Trophoblast cell (in vitro differentiated cells and primary cell): ENCODE data around the gene UTP18.
A peak's percentile ranks its signal among the peaks of the same experiment; 100 is the strongest.

Experiments used
- DNase-seq, 2 donors: peaks; one replicate each; pipeline ENCODE4 v3.0.0-alpha.2; 2016
- H2AFZ ChIP-seq: 2 replicates; pipeline ENCODE4 v1.6.1; 2013; ENCODE audit warnings: low read length, moderate library complexity, mild to moderate bottlenecking; ENCODE audit not compliant: insufficient read depth, poor library complexity
- H2AK5ac ChIP-seq: 2 replicates; pipeline ENCODE4 v1.6.1; 2013; ENCODE audit warnings: mild to moderate bottlenecking, low read length
- H2BK120ac ChIP-seq: 2 replicates; pipeline ENCODE4 v1.6.1; 2013; ENCODE audit warnings: low read length, mild to moderate bottlenecking, moderate library complexity; ENCODE audit not compliant: insufficient read depth, poor library complexity
- H2BK12ac ChIP-seq: 2 replicates; pipeline ENCODE4 v1.6.1; 2013; ENCODE audit warnings: mild to moderate bottlenecking, low read length, moderate library complexity
- H2BK5ac ChIP-seq: 2 replicates; pipeline ENCODE4 v1.6.1; 2013; ENCODE audit warnings: low read length, low read depth, moderate library complexity, mild to moderate bottlenecking; ENCODE audit not compliant: poor library complexity
- H3K14ac ChIP-seq: 2 replicates; pipeline ENCODE4 v1.6.1; 2013; ENCODE audit warnings: mild to moderate bottlenecking, low read length
- H3K18ac ChIP-seq: 2 replicates; pipeline ENCODE4 v1.6.1; 2013; ENCODE audit warnings: mild to moderate bottlenecking, low read length
- H3K23ac ChIP-seq: 2 replicates; pipeline ENCODE4 v1.6.1; 2013; ENCODE audit warnings: low read length
- H3K27ac ChIP-seq: 2 replicates; pipeline ENCODE4 v1.5.1; 2013; ENCODE audit warnings: low read depth, mild to moderate bottlenecking, inconsistent platforms, low read length, moderate library complexity
- H3K27me3 ChIP-seq: 2 replicates; pipeline ENCODE4 v1.6.1; 2013; ENCODE audit warnings: inconsistent platforms, mild to moderate bottlenecking, low read length, moderate library complexity; ENCODE audit not compliant: insufficient read depth
- H3K36me3 ChIP-seq, 2 experiments: 1 replicate in 1 of 2; 2 replicates in 1 of 2; pipeline ENCODE4 v1.6.1; 2013; ENCODE audit warnings: low read length in 2 of 2, mild to moderate bottlenecking in 2 of 2, moderate library complexity in 1 of 2; ENCODE audit not compliant: insufficient read depth in 2 of 2, control insufficient read depth in 1 of 2
- H3K4ac ChIP-seq: 2 replicates; pipeline ENCODE4 v1.6.1; 2013; ENCODE audit warnings: low read depth, mild to moderate bottlenecking, low read length, moderate library complexity
- H3K4me1 ChIP-seq, 2 experiments: 1 replicate in 1 of 2; 2 replicates in 1 of 2; pipeline ENCODE4 v1.6.1; 2013; ENCODE audit warnings: low read length in 2 of 2, mild to moderate bottlenecking in 2 of 2, moderate library complexity in 1 of 2; ENCODE audit not compliant: insufficient read depth in 2 of 2, control insufficient read depth in 1 of 2
- H3K4me2 ChIP-seq: 2 replicates; pipeline ENCODE4 v1.6.1; 2013; ENCODE audit warnings: inconsistent platforms, mild to moderate bottlenecking, low read length, moderate library complexity
- H3K4me3 ChIP-seq: 2 replicates; pipeline ENCODE4 v1.5.1; 2013; ENCODE audit warnings: mild to moderate bottlenecking, low read depth, low read length, inconsistent platforms
- H3K79me1 ChIP-seq: one replicate; pipeline ENCODE4 v1.6.1; 2013; ENCODE audit warnings: low read length
- H3K79me2 ChIP-seq: 2 replicates; pipeline ENCODE4 v1.6.1; 2013; ENCODE audit warnings: low read length, mild to moderate bottlenecking; ENCODE audit not compliant: control insufficient read depth, insufficient read depth, poor library complexity
- H3K9ac ChIP-seq: 2 replicates; pipeline ENCODE4 v1.6.1; 2013; ENCODE audit warnings: mild to moderate bottlenecking, low read length
- H3K9me3 ChIP-seq: 2 replicates; pipeline ENCODE4 v1.6.1; 2013; ENCODE audit warnings: low read depth, mild to moderate bottlenecking, control low read depth, inconsistent platforms, low read length; ENCODE audit not compliant: insufficient read depth
- H4K12ac ChIP-seq: 2 replicates; pipeline ENCODE4 v1.6.1; 2013; ENCODE audit warnings: low read depth, mild to moderate bottlenecking, low read length, moderate library complexity
- H4K8ac ChIP-seq: 2 replicates; pipeline ENCODE4 v1.6.1; 2013; ENCODE audit warnings: low read depth, mild to moderate bottlenecking, low read length, moderate library complexity
- H4K91ac ChIP-seq: one replicate; pipeline ENCODE4 v1.6.1; 2013; ENCODE audit warnings: low read depth, mild to moderate bottlenecking, low read length, moderate library complexity
- WGBS: extraction: QIAGEN DNeasy Blood & Tissue Kit; methylation state at CpG from one replicate; pipeline ENCODE4 v1.1.7; 2013; ENCODE audit warnings: missing lambda C conversion rate; ENCODE audit not compliant: insufficient read length, insufficient coverage; ENCODE audit errors: extremely low coverage; 5-methylcytosine and 5-hydroxymethylcytosine counted together

UTP18 gene

DNA sequence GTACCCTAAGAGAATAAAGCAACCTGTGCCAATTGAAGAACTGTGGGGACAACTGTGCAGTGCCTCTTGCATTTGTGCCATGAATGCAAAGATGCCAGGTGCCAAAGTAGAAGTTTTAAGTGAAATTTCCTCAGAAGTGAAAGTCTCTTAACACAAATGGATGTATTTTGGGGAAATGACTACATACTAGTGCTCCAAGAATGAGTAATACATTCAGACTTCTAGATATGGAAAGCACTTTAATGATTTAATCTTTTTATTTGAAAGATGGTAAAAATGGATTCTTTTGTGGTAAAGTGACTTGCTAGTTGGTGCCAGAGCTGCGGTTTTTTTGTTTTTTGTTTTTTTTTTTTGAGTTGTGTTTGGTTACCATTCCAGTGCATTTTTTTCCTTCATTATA, 15.0 kb downstream of the UTP18 start:
- Histone ChIP-seq H4K91ac (no peak overlapping the region), H3K4me3 (no peak overlapping the region), H2BK120ac (no peak overlapping the region), H3K27ac (no peak overlapping the region), H2BK12ac (no peak overlapping the region), H3K23ac (no peak overlapping the region), H3K79me2 (no peaks in the 10 kb centered on the region), H3K36me3 (peaks cover 18 to 29% of the 10 kb centered on the region in 2 experiments), H3K14ac (no peak overlapping the region), H3K9ac (no peak overlapping the region), H3K79me1 (no peaks in the 10 kb centered on the region), H3K4me2 (no peak overlapping the region), H3K4me1 (no peaks in the 10 kb centered on the region), H3K4ac (no peak overlapping the region), H3K27me3 (no peaks in the 10 kb centered on the region), H4K12ac (no peak overlapping the region), H4K8ac (no peak overlapping the region), H2AK5ac (no peak overlapping the region), H2BK5ac (no peak overlapping the region), H3K18ac (no peak overlapping the region), H3K9me3 (no peaks in the 10 kb centered on the region), H2AFZ (no peak overlapping the region)
- DNase-seq: peak in 1 of 2 donors; percentile 59
- no CpG with 5 or more reads among the region's 1 CpG for WGBS

DNA sequence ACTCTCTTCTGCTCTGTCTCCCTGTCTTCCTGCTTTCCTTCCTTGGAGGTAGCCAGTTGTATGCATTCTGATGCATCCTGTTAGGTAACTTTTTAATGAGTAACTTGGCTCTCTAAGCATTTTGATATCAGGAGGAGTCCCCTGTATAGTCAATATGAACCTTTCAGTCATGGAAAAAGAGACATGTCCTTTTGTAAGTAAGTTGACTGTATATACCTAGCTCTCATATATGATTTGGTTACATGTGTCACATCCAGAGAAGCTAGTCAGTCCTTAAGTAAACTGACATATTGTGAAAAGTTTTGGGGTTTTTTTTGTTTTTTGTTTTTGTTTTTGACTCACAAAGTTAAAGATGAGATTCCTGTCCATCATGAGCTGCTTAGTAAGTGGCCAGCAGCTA, 18.8 kb downstream of the UTP18 start:
- Histone ChIP-seq H3K14ac (no peak overlapping the region), H3K4me3 (no peak overlapping the region), H4K8ac (no peak overlapping the region), H3K79me2 (no peaks in the 10 kb centered on the region), H3K18ac (no peak overlapping the region), H2BK120ac (no peak overlapping the region), H3K27ac (no peak overlapping the region), H2BK5ac (no peak overlapping the region), H3K4me1 (no peaks in the 10 kb centered on the region), H3K4me2 (no peak overlapping the region), H3K23ac (no peak overlapping the region), H2AK5ac (no peak overlapping the region), H3K36me3 (peaks cover 22 to 30% of the 10 kb centered on the region in 2 experiments), H4K91ac (no peak overlapping the region), H3K9me3 (no peaks in the 10 kb centered on the region), H4K12ac (no peak overlapping the region), H2BK12ac (no peak overlapping the region), H2AFZ (no peak overlapping the region), H3K79me1 (no peaks in the 10 kb centered on the region), H3K9ac (no peak overlapping the region), H3K4ac (no peak overlapping the region), H3K27me3 (no peaks in the 10 kb centered on the region)
- no peak for DNase-seq

DNA sequence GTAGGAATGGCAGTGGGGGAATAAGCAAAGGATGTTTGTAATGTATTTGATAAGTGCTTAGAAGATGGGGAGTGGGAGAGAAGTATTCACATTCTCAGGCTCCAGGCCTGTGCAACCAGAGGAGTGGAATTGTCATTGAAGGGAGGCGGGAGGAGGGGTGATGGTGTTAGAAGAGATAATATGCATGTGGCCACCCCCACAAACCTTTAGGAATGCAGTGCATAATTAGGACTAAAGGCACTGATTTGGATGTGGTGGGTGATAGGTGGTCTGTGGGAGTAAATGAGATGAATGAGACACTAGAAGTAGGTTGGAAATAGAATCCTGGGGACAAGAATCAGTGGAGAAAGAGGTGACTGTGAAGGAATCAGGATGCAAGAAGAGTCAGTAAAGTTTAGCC, 27.1 kb downstream of the UTP18 start:
- WGBS: no CpG with 5 or more reads among the region's 1 CpG
- Histone ChIP-seq H3K79me1 (no peaks in the 10 kb centered on the region), H3K4me2 (no peak overlapping the region), H3K4ac (no peak overlapping the region), H2BK120ac (no peak overlapping the region), H3K14ac (no peak overlapping the region), H3K9me3 (no peaks in the 10 kb centered on the region), H2AK5ac (no peak overlapping the region), H3K4me1 (no peaks in the 10 kb centered on the region), H3K36me3 (peaks cover 14 to 22% of the 10 kb centered on the region in 2 experiments), H4K8ac (no peak overlapping the region), H2AFZ (no peak overlapping the region), H2BK12ac (no peak overlapping the region), H3K79me2 (no peaks in the 10 kb centered on the region), H3K18ac (no peak overlapping the region), H3K27ac (no peak overlapping the region), H2BK5ac (no peak overlapping the region), H4K12ac (no peak overlapping the region), H4K91ac (no peak overlapping the region), H3K9ac (no peak overlapping the region), H3K27me3 (no peaks in the 10 kb centered on the region), H3K23ac (no peak overlapping the region), H3K4me3 (no peak overlapping the region)
- no peak for DNase-seq

GRCh38 chr17:51289696-51290111, 29.4 kb downstream of the UTP18 start:
- no peak overlapping the region for H2BK120ac ChIP-seq
- no CpG with 5 or more reads among the region's 2 CpGs for WGBS
- no peak overlapping the region for H3K23ac ChIP-seq
- H2BK12ac ChIP-seq: no peak overlapping the region
- no peaks in the 10 kb centered on the region for H3K79me2 ChIP-seq
- no peak overlapping the region for H3K4me2 ChIP-seq
- no peak overlapping the region for H3K9ac ChIP-seq
- no peak for DNase-seq
- H3K27me3 ChIP-seq: no peaks in the 10 kb centered on the region
- H4K91ac ChIP-seq: no peak overlapping the region
- H3K9me3 ChIP-seq: no peaks in the 10 kb centered on the region
- no peak overlapping the region for H2AFZ ChIP-seq
- H3K4ac ChIP-seq: no peak overlapping the region
- no peak overlapping the region for H3K18ac ChIP-seq
- H4K8ac ChIP-seq: no peak overlapping the region
- H3K79me1 ChIP-seq: no peaks in the 10 kb centered on the region
- H3K36me3 ChIP-seq: peaks cover 8 to 19% of the 10 kb centered on the region in 2 experiments
- H3K4me3 ChIP-seq: no peak overlapping the region
- H2BK5ac ChIP-seq: no peak overlapping the region
- H2AK5ac ChIP-seq: no peak overlapping the region
- no peak overlapping the region for H3K27ac ChIP-seq
- no peaks in the 10 kb centered on the region for H3K4me1 ChIP-seq
- H4K12ac ChIP-seq: no peak overlapping the region
- H3K14ac ChIP-seq: no peak overlapping the region
